Activated CD8-positive, alpha-beta memory T cell treated with anti-CD3 and anti-CD28 coated beads for 1 hour (primary cell): ENCODE results near the gene SETD2.
"Not testable (repeated sequence)": the region's sequence is repeated elsewhere in the genome, so short reads cannot be mapped to it uniquely, and the experiment has no call there.

Experiments
- DNase-seq, 2 donors: peaks; one replicate each; pipeline ENCODE4 v3.0.0-alpha.2; 2020; ENCODE audit warnings: low read depth in 1 of 2; ENCODE audit errors: extremely low read depth in 1 of 2

The SETD2 gene

DNA sequence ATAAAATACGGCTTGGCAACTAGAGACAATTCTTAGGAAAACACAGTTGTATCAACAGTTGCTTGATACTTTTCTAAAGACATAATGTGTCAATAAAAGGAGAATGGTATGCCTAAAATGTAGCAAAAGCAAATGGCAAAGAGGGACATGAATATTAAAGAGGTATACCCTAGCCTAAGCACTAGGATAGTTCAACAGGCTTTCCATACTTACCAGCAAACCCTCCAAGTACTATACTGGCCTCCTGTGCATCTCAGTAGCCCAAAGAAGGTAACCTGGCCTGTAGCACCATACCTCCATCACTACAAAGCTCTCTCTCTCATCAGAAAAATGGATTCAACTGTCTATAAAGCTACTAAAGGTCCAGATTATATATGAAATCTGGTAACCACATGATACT is 7.5 kb downstream of the SETD2 start:
- no peak for DNase-seq

DNA sequence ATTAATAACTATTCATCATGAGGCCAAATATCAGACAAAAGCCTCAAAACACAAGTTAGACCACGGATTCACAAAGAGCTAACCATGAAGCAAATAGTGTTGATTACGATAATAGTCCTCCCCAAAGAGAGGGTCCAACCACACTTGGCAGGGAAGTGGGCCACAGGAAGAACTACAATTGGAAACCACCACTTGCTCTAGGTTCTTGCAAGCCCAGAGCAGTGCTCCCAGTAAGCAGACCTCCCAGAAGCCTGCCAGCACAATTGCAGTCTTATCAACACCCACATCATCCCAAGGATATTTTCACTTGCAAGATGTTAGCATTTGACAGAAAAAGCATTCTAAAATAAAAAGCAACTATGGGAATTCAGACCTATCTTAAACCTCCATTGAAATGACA is 11.3 kb downstream of the SETD2 start:
- DNase-seq = no peak

DNA sequence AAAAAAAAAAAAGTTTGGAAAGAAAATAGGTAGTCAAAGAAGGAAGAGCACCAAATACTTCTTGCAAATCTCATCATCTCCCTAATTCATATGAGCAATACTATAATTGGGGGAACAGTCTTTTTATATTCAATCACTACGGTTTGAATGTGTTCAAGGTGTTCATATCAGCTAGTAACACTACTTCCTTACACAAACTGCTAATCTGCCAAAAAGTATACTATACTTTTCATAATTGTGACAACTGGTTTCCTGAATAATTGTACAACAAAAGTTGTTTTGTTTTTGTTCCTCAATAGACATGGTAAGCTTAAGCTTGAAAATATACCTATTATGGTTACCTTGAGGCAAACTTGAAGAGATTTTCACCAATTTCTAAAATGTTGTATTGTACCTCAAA is 12.1 kb downstream of the SETD2 start:
- no peak for DNase-seq

DNA sequence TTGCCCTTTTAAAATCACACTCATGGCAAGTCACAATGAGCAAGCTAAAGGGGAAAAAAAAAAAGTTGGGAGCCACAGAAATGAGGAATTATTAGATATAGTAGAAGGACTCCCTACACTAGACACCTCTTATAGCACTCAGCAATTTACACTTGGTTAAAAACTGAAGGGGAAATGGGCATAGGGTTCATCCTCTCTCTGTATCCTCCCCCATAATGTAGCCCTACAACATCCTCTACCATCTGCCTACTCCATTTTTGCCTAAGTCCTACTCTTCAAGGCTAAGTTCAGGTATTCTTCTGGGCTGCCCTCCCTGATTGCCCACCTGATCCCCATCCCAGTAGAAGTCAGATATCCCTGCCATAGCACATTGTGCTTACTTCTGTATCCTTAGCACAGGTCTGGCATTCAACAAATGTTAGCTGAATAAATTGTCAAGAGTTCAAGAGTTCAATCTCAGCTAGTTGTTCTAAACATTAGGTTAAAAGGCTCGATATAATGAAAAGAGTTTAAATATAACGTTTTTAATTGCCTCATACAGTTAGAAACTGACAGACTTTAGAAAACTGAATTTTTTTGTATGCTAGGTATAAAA is 14.5 kb downstream of the SETD2 start:
- no peak for DNase-seq

DNA sequence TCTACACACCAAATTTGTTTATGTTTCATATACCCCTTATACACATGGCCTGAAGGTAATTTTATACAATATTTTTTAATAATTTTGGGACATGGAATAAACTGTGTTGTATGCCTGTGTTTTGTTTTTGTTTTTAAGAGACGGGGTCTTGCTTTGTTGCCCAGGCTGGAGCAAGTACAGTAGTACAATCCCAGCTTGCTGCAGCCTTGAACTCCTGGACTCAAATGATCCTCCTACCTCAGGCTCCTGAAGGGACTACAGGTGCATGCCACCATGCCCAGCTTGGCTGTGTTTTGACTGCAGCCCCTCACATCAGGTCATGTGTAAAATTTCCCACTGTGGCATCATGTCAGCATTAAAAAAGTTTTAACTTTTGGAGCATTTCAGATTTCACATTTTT is 18.6 kb downstream of the SETD2 start:
- DNase-seq = no peak

DNA sequence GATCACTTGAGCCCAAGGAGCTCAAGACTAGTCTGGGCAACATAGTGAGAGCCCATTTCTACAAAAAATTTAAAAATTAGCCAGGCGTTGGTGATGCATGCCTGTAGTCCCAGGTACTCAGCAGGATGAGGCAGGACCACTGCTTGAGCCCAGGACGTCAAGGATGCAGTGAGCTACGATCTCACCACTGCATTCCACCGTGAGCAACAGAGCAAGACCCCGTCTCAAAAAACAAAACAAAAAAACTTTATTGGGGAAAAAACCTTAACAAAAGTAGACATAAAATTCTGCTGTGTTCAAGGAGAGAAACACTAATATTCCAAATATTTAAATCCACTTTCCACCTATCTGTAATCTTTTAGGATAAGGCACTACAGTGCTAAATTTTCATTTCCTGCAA is 20.8 kb downstream of the SETD2 start:
- DNase-seq = no peak

DNA sequence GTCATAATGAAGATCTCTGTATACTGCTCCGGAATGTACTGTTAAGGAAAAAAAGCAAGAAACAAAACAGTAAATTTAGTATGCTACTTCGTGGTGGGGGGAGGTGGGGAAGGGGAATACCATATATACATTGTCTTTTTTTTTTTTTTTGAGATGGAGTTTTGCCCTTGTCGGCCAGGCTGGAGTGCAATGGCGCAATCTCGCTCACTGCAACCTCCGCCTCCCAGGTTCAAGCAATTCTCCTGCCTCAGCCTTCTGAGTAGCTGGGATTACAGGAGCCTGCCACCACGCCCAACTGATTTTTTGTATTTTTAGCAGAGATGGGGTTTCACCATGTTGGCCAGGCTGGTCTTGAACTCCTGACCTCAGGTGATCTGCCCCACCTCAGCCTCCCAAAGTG is 21.4 kb downstream of the SETD2 start:
- DNase-seq = not testable (repeated sequence)

DNA sequence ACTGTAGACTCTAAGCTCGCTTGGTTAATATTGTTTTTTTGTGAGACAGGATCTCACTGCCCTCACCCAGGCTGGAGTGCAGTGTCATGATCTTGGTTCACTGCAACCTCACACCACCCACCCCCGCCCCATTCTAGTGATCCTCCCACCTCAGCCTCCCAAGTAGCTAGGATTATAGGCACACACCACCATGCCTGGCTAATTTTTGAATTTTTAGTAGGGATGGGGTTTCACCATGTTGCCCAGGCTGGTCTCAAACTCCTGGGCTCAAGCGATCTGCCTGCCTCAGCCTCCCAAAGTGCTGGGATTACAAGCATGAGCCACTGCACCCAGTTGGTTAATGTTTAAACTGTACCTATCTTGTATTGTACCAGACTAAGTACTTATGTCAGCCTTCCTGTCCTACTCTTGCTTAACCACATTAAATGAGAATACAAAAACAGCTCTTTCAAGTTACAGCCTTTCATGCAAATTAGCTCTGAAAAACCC is 22.9 kb downstream of the SETD2 start:
- DNase-seq = not testable (repeated sequence)

DNA sequence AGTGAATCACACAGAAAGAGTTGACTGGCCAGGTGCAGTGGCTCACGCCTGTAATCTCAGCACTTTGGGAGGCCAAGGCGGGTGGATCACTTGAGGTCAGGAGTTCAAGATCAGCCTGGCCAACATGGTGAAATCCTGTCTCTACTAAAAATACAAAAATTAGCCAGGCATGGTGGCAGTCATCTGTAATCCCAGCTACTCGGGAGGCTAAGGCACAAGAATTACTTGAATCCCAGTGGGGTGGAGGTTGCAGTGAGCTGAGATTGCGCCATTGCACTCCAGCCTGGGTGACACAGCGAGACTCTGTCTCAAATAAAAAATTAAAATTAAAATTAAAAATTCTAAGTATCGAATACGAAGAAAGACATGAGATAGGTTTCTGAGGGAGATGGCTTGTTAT is 23.4 kb downstream of the SETD2 start:
- not testable (repeated sequence) for DNase-seq

DNA sequence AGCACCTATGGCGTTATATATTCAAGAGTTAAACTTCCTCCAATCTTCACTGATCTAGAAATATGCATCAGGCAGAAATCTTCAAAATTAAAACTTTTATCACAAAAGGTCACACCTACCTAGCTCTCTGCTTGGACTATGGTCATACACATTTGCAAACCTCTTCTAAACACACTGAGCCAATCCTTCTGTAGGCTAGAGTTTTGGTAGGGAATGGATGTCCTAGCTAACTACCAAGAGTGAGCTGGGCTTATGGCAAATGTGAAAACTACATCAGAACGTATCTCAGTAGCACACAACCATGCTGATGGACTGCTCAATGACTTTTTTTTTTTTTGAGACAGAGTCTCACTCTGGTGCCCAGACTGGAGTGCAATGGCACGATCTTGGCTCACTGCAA is 29.6 kb downstream of the SETD2 start:
- no peak for DNase-seq

DNA sequence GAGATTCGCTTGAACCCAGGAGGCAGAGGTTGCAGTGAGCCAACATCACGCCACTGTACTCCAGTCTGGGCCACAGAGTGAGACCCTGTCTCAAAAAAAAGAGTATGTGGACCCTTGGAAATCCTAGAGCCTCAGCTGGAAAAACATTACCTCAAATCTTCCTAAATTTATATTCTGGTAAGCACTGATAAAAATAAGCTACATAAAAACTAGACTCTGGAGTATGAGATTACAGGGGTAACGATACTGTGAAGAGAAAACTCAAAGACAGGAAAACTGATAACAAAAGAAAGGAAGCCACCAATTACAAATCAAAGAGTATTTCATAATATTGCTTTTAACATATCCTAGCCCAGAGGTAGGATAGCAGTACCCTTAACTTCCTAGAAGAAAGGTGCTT is 30.3 kb downstream of the SETD2 start:
- no peak for DNase-seq

DNA sequence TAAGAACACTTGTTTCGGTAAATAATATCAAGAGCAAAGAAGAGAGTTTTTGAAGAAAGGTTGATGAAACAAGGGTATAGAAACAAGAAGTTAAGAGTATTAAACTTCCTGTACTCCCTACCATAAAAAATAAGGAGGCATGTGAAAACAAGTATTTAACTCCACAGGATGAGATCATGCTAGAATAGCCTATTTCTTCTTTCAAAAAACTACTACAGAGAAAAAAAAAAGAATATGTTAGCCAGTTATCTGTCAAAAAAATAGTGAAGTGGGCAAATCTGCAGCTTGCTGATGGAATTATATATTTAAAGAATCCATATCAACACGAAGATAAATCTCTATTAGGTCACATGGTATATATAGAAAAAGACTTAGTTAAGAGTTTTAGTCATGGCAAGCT is 33.4 kb downstream of the SETD2 start:
- DNase-seq = no peak

DNA sequence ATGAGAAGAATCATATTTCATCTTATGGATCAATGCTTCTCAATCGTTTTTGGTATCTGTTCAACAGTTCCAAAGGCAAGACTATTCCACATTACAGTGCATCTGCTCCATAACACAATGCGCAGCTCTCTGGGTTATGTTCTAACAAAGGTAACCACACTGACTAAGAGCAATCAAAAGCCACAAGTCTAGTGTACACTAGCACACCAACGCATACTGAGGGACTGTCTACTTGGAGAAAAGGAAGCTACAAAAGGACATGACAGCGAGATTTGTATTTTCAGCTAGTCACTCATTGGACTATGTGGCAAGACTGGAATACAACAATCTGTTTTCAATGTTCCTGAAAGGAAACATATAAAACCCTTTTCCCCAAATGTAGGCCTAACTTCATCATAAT is 35.8 kb downstream of the SETD2 start:
- DNase-seq = no peak

DNA sequence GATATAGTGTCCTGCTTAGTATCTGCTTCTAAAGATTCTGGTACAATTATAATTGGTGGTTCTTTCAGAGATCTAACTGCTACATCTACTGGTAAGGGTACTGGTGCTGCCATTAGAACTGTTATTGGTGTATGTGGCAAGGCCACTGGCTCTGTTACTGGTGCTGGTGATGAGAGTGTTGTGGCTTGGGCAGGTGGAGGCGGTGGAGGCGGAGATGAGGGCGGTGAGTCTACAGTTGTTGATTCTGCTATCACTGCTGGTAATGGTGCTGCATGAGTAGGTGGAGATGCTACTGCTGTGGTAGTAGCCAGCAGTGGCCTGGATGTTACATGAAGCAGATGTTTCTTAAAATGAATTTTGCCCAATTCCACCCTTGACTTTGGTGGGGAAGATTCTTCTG is 40.1 kb downstream of the SETD2 start:
- no peak for DNase-seq

DNA sequence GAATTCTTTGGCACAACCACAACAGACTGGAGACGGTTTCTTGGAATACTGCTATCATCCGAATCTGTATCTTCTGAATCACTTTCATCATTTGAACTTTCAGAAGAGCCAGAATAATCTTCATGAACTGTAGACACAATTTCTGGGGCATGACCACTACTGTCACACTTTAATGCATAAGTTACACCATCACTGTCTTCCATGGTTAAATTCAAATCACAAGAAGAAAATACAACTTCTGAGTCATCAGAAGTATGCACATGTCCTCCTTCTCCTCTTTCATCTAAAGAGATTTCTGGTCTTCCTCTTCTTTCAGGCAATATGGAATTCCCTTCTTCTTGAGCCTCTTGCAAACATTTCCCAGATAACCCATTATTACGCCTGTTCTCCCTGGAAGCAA is 42.5 kb downstream of the SETD2 start:
- no peak for DNase-seq

DNA sequence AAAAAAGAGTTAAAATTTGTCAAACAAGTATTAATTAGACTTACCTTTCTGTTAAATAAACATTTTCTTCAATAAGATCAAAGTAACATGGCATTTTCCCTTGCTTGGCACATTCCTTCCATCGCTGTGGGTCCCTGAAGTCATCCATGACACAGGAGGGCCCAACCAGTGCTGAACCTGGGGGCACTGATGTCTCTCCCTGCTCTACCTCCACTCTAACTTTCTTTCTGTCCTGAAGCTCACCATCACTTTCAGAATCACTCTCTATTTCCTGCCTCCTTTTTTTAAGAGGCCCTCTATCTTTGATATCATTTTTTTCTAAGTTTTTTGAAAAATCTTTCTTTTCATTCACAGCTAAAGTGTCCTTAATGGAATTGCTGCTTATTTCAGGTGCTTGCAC is 43.8 kb downstream of the SETD2 start:
- DNase-seq = no peak

DNA sequence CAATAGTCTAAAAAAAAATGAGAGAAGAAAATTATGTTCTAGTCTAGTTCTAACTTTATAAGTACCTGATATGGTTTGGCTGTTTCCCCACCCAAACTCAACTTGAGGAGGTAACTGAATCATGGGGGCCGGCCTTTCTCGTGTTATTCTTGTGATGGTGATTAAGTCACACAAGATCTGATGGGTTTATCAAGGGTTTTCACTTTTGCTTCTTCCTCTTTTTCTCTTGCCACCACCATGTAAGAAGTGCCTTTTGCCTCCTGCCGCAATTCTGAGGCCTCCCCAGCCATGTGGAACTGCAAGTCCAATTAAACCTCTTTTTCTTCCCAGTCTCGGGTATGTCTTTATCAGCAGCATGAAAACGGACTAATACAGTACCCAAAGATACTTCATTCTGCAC is 44.5 kb downstream of the SETD2 start:
- not testable (repeated sequence) for DNase-seq

DNA sequence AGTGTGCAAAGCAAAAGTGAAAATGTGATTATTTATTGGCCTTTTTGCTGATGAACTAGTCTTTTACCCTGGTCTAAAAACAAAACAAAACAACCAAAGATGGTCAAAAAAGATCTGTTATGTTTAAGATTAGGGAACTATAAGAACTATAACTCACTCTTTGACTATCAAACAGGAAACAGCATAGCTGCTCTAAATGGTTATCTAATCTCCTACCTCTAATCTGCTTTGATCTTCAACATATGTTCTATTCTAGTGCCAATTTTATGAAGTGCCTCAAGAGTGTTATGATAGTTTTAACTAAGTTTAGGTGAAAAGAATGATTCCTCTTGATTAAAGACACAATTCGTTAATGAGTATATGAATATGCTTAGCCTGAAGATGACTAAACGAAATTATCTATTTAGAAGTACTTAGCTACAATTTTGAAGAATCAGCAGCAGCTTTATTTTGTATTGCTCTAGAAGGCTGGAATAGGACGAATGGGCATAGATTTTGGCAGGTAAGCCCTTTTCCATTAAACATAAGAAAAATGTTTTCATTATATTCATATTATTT is 46.0 kb downstream of the SETD2 start:
- DNase-seq = no peak

DNA sequence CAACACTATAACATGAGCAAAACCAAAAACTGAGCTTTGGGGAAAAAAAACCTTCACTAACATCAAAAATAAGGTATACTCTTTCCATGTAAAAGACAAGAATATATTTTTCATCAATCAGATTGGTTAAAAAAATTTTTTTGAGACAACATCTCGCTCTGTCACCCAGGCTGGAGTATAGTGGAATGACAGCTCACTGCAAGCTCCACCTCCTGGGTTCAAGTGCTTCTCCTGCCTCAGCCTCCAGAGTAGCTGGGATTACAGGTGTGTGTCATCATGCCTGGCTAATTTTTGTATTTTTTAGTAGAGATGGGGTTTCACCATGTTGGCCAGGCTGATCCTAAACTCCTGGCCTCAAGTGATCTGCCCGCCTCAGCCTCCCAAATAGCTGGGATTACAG is 48.4 kb downstream of the SETD2 start:
- DNase-seq = not testable (repeated sequence)

DNA sequence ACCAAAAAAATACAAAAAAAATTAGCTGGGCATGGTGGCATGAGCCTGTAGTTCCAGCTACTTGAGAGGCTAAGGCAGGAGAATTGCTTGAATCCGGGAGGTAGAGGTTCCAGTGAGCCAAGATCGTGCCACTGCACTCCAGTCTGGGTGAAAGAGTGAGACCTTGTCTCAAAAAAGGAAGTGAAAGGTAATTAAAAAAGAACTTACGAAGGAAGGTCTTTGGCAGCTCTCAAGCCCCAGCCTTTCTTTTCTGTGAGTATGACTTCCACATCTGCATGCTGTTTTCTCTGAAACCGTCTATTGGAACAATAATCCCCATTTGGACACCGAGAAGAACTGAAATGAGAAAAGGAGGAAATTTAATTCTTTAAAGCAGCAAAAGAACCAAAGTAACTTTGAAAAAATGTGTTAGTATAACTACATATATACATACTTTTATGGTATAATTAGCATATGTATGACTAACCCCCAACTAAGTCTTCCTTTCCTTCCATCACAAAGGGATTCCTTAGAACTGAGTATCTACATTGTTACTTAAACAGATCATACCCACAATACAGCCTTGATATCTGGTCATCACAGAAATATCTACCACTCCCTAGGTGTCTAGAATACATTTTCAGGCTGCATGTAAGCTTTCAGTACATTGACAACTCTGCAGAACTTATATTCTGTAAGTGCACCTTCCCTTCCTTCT is 50.1 kb downstream of the SETD2 start:
- DNase-seq = no peak

DNA sequence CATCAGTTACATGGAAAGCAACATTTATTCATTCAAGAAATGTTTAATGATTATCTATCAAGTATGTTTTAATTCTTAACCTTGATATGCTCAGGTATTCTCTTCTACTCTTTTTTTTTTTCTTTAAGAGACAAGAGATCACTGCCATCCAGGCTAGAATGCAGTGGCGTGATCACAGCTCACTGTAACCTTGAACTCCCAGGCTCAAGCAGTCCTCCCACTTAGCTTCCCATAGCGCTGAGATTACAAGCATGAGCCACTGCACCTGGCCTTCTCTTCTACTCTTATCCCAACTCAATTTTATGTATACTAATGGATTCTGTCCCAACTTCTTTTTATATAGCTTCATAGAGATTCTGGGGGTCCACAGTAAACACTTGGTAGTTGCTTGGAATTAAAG is 50.9 kb downstream of the SETD2 start:
- no peak for DNase-seq

DNA sequence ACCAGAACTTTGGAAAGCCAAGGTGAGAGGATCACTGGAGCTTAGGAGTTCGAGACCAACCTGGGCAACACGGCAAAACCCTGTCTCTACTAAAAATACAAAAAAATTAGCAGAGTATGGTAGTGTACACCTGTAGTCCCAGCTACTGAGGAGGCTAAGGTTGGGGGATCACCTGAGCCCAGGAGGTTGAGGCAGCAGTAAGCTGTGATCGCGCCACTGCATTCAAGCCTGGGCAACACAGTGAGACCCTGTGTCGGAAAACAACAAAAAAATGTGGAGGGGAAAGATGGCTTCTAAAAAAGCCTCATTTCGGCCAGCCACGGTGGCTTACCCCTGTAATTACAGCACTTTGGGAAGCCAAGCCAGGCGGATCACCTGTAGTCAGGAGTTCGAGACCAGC is 54.5 kb downstream of the SETD2 start:
- DNase-seq = no peak

DNA sequence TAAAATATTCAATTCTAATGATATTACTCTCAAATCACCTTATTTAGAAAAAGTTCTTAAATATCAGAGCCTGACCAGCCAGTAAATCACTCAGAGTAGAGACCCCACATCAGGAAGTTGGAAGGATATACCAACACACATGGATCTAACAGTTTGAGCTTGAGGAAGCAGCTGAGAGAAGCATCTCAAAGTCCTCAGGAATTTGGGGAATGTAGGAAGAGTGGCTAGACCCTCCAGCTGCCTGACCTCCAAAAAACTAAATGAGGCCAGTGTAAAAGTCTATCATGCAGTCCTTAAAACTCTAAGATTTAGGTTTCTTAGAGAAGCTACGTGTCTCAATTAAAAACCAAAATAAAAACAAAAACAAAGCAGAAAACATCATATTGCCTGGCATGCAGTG is 55.4 kb downstream of the SETD2 start:
- DNase-seq = no peak
